ENCODE results near the gene ZBP1.

The ZBP1 gene

DNA sequence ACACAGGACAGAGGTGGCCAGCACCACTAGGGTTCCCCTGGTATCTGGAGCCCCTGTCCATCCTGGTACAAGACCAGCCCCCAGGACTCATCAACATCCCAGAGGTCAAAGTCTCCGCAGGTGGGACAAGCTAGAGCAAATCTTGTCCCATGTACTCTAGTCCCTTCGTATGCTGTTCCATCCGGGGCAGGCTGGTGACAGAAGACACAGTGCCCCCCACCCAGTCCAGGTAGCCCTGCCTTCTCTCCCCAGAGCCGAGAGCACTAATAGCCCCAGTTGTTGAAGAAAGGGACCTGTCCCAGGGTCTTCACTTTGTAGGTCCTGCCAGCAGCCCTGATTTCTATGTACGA, 38.2 kb downstream of the ZBP1 start:
- no peak overlapping the region for H3K4me3 ChIP-seq (ENCODE audit: low read depth, low read length)

DNA sequence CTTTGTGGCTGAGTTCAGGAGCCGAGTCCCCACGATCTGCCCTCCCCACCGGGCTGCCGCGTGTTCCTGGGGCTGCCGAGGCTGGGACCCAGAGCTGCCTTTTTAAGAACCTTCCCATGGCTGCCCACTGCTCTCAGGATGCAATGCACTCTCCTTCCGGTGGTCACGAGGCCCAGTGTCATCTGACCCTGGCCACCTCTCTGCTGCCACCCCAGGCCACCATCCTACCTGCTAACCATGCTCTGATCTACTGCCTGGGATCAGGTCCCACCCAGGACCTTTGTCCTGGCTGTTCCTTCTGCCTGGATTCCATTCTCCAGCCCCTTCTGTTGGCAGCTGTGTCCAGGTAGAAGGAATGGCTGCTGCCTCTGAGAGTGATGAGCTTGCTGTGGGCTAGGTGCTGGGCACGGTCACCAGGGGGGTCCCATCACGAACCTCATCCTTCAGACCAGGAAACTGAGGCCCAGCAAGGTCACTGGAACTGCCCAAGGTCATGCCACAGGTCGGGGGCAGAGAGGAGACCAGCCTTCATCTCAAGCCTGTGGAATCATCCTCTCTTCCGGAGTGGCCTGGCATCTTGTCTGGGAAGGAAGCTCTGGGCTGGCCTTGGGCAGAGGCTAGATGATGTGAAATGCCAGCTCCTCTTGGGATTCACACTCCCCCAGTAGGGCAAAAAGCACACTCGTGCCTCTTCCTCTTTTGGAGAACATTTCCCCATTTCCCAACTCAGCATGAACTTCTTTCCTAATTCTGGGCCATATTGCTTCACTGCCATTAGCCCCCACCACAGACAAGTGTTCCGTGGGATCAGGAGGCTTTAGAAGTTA, 38.8 kb downstream of the ZBP1 start:
- no peak for DNase-seq (ENCODE audit: low read depth)
- TF ChIP-seq, protein P1, sequence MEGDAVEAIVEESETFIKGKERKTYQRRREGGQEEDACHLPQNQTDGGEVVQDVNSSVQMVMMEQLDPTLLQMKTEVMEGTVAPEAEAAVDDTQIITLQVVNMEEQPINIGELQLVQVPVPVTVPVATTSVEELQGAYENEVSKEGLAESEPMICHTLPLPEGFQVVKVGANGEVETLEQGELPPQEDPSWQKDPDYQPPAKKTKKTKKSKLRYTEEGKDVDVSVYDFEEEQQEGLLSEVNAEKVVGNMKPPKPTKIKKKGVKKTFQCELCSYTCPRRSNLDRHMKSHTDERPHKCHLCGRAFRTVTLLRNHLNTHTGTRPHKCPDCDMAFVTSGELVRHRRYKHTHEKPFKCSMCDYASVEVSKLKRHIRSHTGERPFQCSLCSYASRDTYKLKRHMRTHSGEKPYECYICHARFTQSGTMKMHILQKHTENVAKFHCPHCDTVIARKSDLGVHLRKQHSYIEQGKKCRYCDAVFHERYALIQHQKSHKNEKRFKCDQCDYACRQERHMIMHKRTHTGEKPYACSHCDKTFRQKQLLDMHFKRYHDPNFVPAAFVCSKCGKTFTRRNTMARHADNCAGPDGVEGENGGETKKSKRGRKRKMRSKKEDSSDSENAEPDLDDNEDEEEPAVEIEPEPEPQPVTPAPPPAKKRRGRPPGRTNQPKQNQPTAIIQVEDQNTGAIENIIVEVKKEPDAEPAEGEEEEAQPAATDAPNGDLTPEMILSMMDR (conservative IDR thresholded peaks at IDR 0.05; ENCODE audit: low read depth, low read length) = no peak
- H3K4me3 ChIP-seq (ENCODE audit: low read depth, low read length) = no peak overlapping the region

More for the DNA sequence above, 38.2 kb downstream of the ZBP1 start:
- TF ChIP-seq, protein P1 (conservative IDR thresholded peaks at IDR 0.05; ENCODE audit: low read depth, low read length) = no peak
- DNase-seq (ENCODE audit: low read depth) = no peak

DNA sequence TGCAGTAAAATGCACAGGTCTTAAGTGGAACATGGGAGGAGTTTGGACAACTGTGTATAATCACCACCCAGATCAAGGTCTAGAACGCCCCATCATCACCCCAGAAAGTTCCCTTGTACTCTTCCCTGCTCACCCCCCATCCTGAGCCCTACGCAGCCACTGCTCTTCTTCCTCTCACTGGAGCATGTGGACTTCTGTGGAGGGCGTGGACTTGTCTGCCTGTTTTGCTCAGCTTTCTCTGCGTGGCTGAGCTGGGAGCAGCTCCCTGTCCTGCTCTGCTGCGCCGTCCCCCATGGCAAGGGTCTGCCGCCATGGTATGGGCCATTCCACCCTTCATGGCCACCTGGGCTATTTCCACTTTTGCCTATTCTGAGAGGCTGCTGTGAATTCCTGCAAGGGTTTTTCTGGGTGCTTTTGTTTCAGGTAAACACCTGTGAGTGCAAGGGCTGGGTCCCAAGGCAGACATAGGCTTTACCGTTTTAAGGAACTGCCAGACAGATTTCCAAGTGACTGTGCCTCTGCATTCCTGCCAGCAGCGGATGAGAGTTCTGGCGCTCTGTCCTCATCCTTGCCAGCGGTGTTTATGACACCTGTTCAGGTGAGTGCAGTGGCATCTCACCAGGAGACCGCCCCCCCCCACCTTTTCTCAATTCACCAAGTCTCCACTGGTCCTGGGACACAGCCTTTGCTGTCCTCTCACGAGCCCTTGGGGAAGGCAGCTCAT, 39.6 kb downstream of the ZBP1 start:
- DNase-seq (ENCODE audit: low read depth) = no peak
- no peak overlapping the region for H3K4me3 ChIP-seq (ENCODE audit: low read depth, low read length)
- TF ChIP-seq, protein P1 (conservative IDR thresholded peaks at IDR 0.05; ENCODE audit: low read depth, low read length) = no peak

DNA sequence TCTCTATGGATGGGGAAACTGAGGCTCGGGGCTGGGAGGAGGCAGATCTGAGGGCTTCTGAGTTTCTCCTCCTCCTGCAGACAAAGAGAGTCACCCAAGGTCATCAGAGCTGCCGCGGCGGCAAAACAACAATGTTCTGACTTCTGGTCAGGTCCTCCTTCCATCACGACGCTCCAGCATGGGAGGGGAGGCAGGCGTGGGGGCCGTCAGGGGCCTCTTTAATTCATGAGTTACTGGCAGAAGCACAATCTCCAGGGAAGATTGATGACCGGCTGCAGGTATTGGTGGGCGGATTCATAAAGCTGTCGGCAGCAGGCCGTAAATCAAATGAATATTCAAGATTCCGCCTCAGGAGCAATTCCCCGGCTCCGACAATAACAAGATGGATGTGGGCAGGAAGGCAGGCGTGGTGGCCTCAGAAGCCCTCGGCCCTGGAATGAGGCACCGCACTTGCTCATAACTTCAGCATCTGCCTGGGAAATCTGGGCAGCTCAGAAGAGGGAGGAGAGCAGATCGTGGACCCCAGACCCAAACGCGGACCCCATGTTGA, 40.3 kb downstream of the ZBP1 start:
- TF ChIP-seq, protein P1 (conservative IDR thresholded peaks at IDR 0.05; ENCODE audit: low read depth, low read length) = no peak
- DNase-seq (ENCODE audit: low read depth) = no peak
- no peak overlapping the region for H3K4me3 ChIP-seq (ENCODE audit: low read depth, low read length)

DNA sequence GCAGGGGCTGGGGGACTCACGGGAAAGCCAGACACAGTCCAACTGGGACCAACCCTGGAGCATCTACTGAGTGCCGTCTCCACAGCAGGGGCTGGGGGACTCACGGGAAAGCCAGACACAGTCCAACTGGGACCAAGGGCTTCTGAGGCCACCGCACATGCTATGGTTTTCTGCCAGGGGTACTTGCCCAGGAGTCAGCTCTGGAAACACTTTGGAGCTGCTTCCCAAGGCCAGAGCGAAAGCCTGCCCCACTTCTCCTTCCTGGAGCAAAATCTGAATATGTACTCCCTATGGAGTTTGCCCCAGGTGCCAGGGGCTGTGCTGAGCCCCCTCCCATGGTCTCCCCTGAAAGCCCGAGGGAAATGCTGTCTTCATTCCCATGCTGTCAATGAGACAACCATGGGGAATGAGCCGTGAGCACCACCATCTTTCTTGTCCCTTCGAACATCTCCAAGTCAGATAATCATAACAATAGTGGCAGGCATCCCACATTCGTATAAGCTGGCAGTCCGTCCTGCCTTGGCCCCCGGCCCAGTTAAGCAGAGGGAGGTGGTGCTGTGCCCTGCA, 40.8 kb downstream of the ZBP1 start:
- DNase-seq (ENCODE audit: low read depth) = no peak
- no peak overlapping the region for H3K4me3 ChIP-seq (ENCODE audit: low read depth, low read length)
- TF ChIP-seq, protein P1 (conservative IDR thresholded peaks at IDR 0.05; ENCODE audit: low read depth, low read length) = no peak

GRCh38 chr20:57578476-57579165, 41.6 kb downstream of the ZBP1 start:
- no peak for DNase-seq (ENCODE audit: low read depth)
- TF ChIP-seq, protein P1 (conservative IDR thresholded peaks at IDR 0.05; ENCODE audit: low read depth, low read length) = no peak
- H3K4me3 ChIP-seq (ENCODE audit: low read depth, low read length) = no peak overlapping the region
